GM23248 (cell line): ENCODE results near the gene GNG5.

Experiments
- EZH2 ChIP-seq: fragments of 200-600 bp; sonication (generic); IDR thresholded peaks from 2 replicates; pipeline ENCODE4 v1.6.1; 2018; ENCODE audit warnings: antibody characterized with exemption, mild to moderate bottlenecking; ENCODE audit not compliant: insufficient read depth, poor library complexity, severe bottlenecking
- EZH2phosphoT487 ChIP-seq: fragments of 200-600 bp; sonication (generic); IDR thresholded peaks from 2 replicates; pipeline ENCODE4 v1.6.1; 2018; ENCODE audit warnings: antibody characterized with exemption, moderate library complexity, mild to moderate bottlenecking, low read depth; ENCODE audit not compliant: insufficient read depth

- no peak for TF ChIP-seq EZH2
- no peak for TF ChIP-seq EZH2phosphoT487
Observed at GRCh38 chr1:84504580-84505492, 1.5 kb downstream of the GNG5 start.
